ENCODE results near the gene RPS21.

GRCh38 chr20:62408640-62409039, 21.7 kb downstream of the RPS21 start:
- no peak for TF ChIP-seq CTCF (IDR thresholded peaks at IDR 0.05)
- TF ChIP-seq REST (IDR thresholded peaks at IDR 0.05; ENCODE audit: insufficient read depth in 1 of 2, low read depth in 2 of 2, low read length in 1 of 2) = no peak
